Ishikawa (cell line): ENCODE data around the gene TNFSF18.

ENCODE experiments used
- YY1 ChIP-seq: IDR thresholded peaks from 2 replicates; pipeline ENCODE4 v1.6.1; 2012; ENCODE audit warnings: low read depth
- ZBTB7A ChIP-seq: IDR thresholded peaks from 2 replicates; pipeline ENCODE4 v1.6.1; 2012; ENCODE audit warnings: low read depth
- TF ChIP-seq, protein P1 (sequence below): IDR thresholded peaks from 2 replicates; pipeline ENCODE4 v1.6.1; 2012; ENCODE audit warnings: low read depth, mild to moderate bottlenecking
- TF ChIP-seq, protein P2 (sequence below): IDR thresholded peaks from 2 replicates; pipeline ENCODE4 v1.6.1; 2012

DNA sequence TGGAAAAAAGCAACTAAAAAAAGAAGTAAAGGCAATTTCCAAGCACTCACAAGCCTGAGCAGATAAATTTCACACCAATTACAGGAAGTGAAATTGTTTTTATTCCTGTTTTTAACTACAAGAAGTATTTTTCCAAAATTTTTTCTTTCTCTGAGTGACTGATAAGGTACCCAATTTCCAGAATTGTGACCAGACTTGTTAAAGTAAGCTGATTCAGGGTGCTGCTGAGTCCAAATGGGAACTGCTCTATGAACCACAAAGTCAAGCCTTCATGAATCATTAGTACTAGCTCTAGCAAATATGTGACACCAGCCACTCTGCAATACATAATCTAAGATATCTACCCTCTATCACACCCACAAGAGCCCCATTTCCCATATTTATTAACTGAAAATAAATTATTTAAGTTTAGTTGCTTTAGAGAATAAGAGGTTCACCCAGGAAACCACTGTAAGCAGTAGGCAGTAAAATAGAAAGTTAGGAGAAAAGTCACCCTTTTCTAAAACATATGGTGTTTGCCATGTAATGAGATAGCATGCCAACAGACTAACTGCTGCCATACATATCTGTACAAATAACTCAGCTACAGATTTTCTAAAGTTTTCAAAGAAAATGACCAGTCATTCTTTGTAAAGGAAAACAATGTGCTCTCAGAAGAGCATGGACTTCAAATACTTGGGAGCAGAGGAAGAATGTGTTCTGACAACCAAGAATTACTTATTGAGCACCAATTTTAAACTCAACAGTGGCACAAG lies 43.1 kb upstream of the TNFSF18 start:
- TF ChIP-seq ZBTB7A, result no peak
- no peak for TF ChIP-seq YY1
- TF ChIP-seq, protein P1, sequence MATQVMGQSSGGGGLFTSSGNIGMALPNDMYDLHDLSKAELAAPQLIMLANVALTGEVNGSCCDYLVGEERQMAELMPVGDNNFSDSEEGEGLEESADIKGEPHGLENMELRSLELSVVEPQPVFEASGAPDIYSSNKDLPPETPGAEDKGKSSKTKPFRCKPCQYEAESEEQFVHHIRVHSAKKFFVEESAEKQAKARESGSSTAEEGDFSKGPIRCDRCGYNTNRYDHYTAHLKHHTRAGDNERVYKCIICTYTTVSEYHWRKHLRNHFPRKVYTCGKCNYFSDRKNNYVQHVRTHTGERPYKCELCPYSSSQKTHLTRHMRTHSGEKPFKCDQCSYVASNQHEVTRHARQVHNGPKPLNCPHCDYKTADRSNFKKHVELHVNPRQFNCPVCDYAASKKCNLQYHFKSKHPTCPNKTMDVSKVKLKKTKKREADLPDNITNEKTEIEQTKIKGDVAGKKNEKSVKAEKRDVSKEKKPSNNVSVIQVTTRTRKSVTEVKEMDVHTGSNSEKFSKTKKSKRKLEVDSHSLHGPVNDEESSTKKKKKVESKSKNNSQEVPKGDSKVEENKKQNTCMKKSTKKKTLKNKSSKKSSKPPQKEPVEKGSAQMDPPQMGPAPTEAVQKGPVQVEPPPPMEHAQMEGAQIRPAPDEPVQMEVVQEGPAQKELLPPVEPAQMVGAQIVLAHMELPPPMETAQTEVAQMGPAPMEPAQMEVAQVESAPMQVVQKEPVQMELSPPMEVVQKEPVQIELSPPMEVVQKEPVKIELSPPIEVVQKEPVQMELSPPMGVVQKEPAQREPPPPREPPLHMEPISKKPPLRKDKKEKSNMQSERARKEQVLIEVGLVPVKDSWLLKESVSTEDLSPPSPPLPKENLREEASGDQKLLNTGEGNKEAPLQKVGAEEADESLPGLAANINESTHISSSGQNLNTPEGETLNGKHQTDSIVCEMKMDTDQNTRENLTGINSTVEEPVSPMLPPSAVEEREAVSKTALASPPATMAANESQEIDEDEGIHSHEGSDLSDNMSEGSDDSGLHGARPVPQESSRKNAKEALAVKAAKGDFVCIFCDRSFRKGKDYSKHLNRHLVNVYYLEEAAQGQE, result no peak
- TF ChIP-seq, protein P2, sequence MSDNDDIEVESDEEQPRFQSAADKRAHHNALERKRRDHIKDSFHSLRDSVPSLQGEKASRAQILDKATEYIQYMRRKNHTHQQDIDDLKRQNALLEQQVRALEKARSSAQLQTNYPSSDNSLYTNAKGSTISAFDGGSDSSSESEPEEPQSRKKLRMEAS, result no peak
